ENCODE results near the gene THAP7. TPM values are rescaled to one million over a fixed set of nuclear protein-coding genes. Genes with fewer than 3 reads are reported as not detected.
A peak's percentile ranks its signal among the peaks of the same experiment; 100 is the strongest.

Gene THAP7
- total and polyA plus RNA-seq, 2 of the 13 experiments (the other 11 are each of a cell fraction or from before 2014, with no cell fraction given), result 13.0 to 25.5 TPM

DNA sequence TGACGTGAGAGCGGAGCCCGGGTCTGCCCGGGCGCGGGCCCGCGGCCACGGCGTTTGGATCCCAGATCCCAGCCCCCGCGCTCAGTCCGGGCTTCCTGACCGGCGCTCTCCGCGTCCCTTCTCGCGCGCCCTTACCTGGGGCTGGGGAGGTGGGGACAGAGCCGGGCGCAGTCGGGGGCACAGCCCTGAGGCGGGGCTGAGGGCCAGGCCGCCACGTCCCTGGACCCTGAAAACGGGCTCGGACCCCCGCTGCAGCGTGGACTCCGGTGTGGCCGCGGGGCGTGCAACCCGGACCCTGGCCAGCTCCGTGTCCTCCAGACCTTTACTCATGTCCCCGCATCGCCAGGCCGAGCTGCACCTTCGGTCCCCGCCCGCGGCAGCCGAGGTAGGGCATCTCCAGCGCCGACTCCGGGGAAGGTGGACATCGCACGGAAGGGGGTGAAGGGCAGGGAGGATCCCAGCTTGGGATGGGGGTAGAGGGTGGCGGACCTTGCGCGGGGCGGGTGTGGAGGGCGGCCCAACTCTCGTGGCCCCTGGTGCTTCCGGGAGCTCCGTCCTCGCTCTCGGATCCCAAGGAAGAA lies 44.7 kb downstream of the THAP7 start (continued):
- 0 out of 2 replicates have a peak, but pooled peaks have one; percentile 57 for TF ChIP-seq ZNF670 (CRISPR knock-in tag; IDR thresholded peaks at IDR 0.05; ENCODE audit: borderline replicate concordance)
- no peak for TF ChIP-seq ZNF781 (CRISPR knock-in tag; IDR thresholded peaks at IDR 0.05; ENCODE audit: borderline replicate concordance, not compliant biosample characterization)
- TF ChIP-seq FOSL1 (CRISPR knock-in tag; IDR thresholded peaks at IDR 0.05; ENCODE audit: borderline replicate concordance), result no peak
- TF ChIP-seq, protein P1, sequence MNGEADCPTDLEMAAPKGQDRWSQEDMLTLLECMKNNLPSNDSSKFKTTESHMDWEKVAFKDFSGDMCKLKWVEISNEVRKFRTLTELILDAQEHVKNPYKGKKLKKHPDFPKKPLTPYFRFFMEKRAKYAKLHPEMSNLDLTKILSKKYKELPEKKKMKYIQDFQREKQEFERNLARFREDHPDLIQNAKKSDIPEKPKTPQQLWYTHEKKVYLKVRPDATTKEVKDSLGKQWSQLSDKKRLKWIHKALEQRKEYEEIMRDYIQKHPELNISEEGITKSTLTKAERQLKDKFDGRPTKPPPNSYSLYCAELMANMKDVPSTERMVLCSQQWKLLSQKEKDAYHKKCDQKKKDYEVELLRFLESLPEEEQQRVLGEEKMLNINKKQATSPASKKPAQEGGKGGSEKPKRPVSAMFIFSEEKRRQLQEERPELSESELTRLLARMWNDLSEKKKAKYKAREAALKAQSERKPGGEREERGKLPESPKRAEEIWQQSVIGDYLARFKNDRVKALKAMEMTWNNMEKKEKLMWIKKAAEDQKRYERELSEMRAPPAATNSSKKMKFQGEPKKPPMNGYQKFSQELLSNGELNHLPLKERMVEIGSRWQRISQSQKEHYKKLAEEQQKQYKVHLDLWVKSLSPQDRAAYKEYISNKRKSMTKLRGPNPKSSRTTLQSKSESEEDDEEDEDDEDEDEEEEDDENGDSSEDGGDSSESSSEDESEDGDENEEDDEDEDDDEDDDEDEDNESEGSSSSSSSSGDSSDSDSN (CRISPR knock-in tag; IDR thresholded peaks at IDR 0.05), result peak; percentile 91
- peak; percentile 59 for TF ChIP-seq TARDBP (CRISPR knock-in tag; IDR thresholded peaks at IDR 0.05)
- peak; percentile 75 for TF ChIP-seq TAF15 (IDR thresholded peaks at IDR 0.05; ENCODE audit: low read depth, low read length, poor library complexity, severe bottlenecking)
- peak; percentile 86 for TF ChIP-seq RBFOX2 (IDR thresholded peaks at IDR 0.05; ENCODE audit: low read depth, low read length)
- TF ChIP-seq HOXA9 (CRISPR knock-in tag; IDR thresholded peaks at IDR 0.05; ENCODE audit: borderline replicate concordance), result peak; percentile 51; the same call in 1 of the 2 replicates
- TF ChIP-seq HNRNPL (IDR thresholded peaks at IDR 0.05; ENCODE audit: low read depth, low read length), result peak; percentile 35; the same call in 1 of the 2 replicates
- TF ChIP-seq HMG20B (CRISPR knock-in tag; conservative IDR thresholded peaks at IDR 0.05), result no peak
- TF ChIP-seq, protein P2, sequence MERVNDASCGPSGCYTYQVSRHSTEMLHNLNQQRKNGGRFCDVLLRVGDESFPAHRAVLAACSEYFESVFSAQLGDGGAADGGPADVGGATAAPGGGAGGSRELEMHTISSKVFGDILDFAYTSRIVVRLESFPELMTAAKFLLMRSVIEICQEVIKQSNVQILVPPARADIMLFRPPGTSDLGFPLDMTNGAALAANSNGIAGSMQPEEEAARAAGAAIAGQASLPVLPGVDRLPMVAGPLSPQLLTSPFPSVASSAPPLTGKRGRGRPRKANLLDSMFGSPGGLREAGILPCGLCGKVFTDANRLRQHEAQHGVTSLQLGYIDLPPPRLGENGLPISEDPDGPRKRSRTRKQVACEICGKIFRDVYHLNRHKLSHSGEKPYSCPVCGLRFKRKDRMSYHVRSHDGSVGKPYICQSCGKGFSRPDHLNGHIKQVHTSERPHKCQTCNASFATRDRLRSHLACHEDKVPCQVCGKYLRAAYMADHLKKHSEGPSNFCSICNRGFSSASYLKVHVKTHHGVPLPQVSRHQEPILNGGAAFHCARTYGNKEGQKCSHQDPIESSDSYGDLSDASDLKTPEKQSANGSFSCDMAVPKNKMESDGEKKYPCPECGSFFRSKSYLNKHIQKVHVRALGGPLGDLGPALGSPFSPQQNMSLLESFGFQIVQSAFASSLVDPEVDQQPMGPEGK (CRISPR knock-in tag; IDR thresholded peaks at IDR 0.05), result no peak
- TF ChIP-seq ZNF703 (CRISPR knock-in tag; IDR thresholded peaks at IDR 0.05; ENCODE audit: borderline replicate concordance), result no peak
- peak; percentile 80; the same call in 1 of the 2 replicates for TF ChIP-seq ZNF724P (CRISPR knock-in tag; IDR thresholded peaks at IDR 0.05; ENCODE audit: borderline replicate concordance)
- 0 out of 2 replicates have a peak, but pooled peaks have one; percentile 44 for TF ChIP-seq DPF2 (CRISPR knock-in tag; IDR thresholded peaks at IDR 0.05; ENCODE audit: borderline replicate concordance, low read depth)
- 0 out of 2 replicates have a peak, but pooled peaks have one; percentile 25 for TF ChIP-seq CBFB (CRISPR knock-in tag; IDR thresholded peaks at IDR 0.05)
- TF ChIP-seq MED13 (CRISPR knock-in tag; IDR thresholded peaks at IDR 0.05), result peak; percentile 23; the same call in 1 of the 2 replicates
- TF ChIP-seq ZSCAN21 (CRISPR knock-in tag; IDR thresholded peaks at IDR 0.05; ENCODE audit: borderline replicate concordance), result peak; percentile 66; the same call in 1 of the 2 replicates
- TF ChIP-seq TSC22D2 (CRISPR knock-in tag; IDR thresholded peaks at IDR 0.05; ENCODE audit: borderline replicate concordance), result no peak
- 0 out of 2 replicates have a peak, but pooled peaks have one; percentile 19 for TF ChIP-seq ZNF180 (CRISPR knock-in tag; IDR thresholded peaks at IDR 0.05; ENCODE audit: borderline replicate concordance, low read depth)
- TF ChIP-seq, protein P3, sequence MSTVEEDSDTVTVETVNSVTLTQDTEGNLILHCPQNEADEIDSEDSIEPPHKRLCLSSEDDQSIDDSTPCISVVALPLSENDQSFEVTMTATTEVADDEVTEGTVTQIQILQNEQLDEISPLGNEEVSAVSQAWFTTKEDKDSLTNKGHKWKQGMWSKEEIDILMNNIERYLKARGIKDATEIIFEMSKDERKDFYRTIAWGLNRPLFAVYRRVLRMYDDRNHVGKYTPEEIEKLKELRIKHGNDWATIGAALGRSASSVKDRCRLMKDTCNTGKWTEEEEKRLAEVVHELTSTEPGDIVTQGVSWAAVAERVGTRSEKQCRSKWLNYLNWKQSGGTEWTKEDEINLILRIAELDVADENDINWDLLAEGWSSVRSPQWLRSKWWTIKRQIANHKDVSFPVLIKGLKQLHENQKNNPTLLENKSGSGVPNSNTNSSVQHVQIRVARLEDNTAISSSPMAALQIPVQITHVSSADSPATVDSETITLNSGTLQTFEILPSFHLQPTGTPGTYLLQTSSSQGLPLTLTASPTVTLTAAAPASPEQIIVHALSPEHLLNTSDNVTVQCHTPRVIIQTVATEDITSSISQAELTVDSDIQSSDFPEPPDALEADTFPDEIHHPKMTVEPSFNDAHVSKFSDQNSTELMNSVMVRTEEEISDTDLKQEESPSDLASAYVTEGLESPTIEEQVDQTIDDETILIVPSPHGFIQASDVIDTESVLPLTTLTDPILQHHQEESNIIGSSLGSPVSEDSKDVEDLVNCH (CRISPR knock-in tag; IDR thresholded peaks at IDR 0.05), result no peak
- no peak for TF ChIP-seq CC2D1A (CRISPR knock-in tag; IDR thresholded peaks at IDR 0.05)
- TF ChIP-seq ZNF432 (CRISPR knock-in tag; IDR thresholded peaks at IDR 0.05; ENCODE audit: borderline replicate concordance), result no peak
- 0 out of 2 replicates have a peak, but pooled peaks have one; percentile 41 for TF ChIP-seq ZNF317 (CRISPR knock-in tag; IDR thresholded peaks at IDR 0.05)
